ENCODE results near the gene FHL2. TPM values are rescaled to one million over a fixed set of nuclear protein-coding genes. Genes with fewer than 3 reads are reported as not detected.

Gene FHL2
- total RNA-seq, 1 donor from 2014 or later, result 21.3 TPM

- DNase-seq (ENCODE audit: low read depth in 2 of 2), result no peak
Observed at GRCh38 chr2:105320651-105321215, 78.1 kb downstream of the FHL2 start.

DNA sequence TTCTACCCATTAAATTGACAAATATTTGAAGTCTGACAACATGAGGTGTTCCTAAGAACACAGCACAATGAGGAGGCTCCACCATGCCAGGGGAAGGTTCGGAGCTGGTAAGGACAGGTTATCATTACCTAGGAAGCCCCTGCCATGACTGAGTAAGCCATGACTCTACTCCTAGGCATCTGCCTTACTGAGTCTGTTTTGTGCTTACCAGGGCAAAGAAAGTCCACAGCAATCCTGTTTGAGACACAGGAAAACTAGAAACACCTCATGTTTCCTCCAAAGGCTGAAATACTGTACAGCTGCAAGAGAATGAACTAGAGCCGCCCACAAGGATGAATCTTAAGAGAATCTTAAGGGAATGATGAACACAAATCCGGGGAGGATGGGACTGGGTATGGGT is 80.9 kb downstream of the FHL2 start:
- peak in 1 of 2 donors; percentile 64 for DNase-seq (ENCODE audit: low read depth in 2 of 2)

GRCh38 chr2:105315314-105315713 is 83.5 kb downstream of the FHL2 start:
- DNase-seq (ENCODE audit: low read depth in 2 of 2), result no peak

DNA sequence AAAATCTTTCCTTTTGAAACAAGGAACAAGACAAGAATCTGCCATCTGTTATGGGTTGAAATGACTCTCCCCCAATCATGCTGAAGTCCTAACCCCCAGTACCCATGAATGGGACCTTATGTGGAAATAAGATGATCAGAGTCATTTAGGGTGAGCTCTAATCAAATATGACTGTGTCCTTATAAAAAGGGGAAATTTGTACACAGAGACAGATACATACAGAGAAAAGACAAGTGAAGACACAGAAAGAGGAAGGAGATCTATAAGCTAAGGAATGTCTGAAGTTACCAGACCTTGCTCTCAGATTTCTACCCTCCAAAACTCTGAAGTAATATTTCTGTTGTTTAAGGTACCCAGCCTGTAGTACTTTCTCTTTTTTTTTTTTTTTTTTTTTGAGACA is 85.0 kb downstream of the FHL2 start:
- no peak for DNase-seq (ENCODE audit: low read depth in 2 of 2)

Other genes with a start within 250 kb of the FHL2 start
- not detected in 2 replicates for gene GPR45, start 157.3 kb downstream of the FHL2 start, total RNA-seq
- 33.0 and 57.5 TPM in 2 replicates for gene TGFBRAP1, start 69.3 kb downstream of the FHL2 start, total RNA-seq
- 10.3 and 10.6 TPM in 2 replicates for gene C2orf49, start 61.5 kb downstream of the FHL2 start, total RNA-seq

Measured in dermis microvascular lymphatic vessel endothelial cell (primary cell).